ENCODE measurements around the gene CEP76. TPM values are rescaled to one million over a fixed set of nuclear protein-coding genes. Genes with fewer than 3 reads are reported as not detected.
"Not testable (repeated sequence)": the region's sequence is repeated elsewhere in the genome, so short reads cannot be mapped to it uniquely, and the experiment has no call there.

The CEP76 gene
- polyA plus RNA-seq, 12 donors: 5.1 to 9.9 (median 6.1) TPM; not detected in 1

GRCh38 chr18:12645254-12645653, 57.3 kb downstream of the CEP76 start:
- DNase-seq: no peak

GRCh38 chr18:12643756-12644155, 58.8 kb downstream of the CEP76 start:
- DNase-seq: not testable (repeated sequence)

GRCh38 chr18:12640881-12641200, 61.7 kb downstream of the CEP76 start:
- no peak for DNase-seq

- no peak for DNase-seq
These were observed 62.3 kb downstream of the CEP76 start for GRCh38 chr18:12639990-12640880.

GRCh38 chr18:12638644-12639124, 63.8 kb downstream of the CEP76 start:
- no peak for DNase-seq

- no peak for DNase-seq
These were observed 64.5 kb downstream of the CEP76 start for GRCh38 chr18:12637901-12638643.

GRCh38 chr18:12637393-12637792, 65.1 kb downstream of the CEP76 start:
- DNase-seq: no peak

GRCh38 chr18:12631831-12632477, 70.6 kb downstream of the CEP76 start:
- no peak for DNase-seq

- no peak for DNase-seq
These were observed 72.4 kb downstream of the CEP76 start for GRCh38 chr18:12630136-12630535.

- DNase-seq: no peak
These were observed 73.5 kb downstream of the CEP76 start for GRCh38 chr18:12628706-12629702.

GRCh38 chr18:12627199-12627598, 75.3 kb downstream of the CEP76 start:
- not testable (repeated sequence) for DNase-seq

GRCh38 chr18:12625241-12625640, 77.3 kb downstream of the CEP76 start:
- no peak for DNase-seq

Other genes starting within 250 kb of the CEP76 start
- 10 to 100 TPM in 11 of 12 donors, not detected in 1; 11.5 to 15.7 (median 13.6) TPM for gene SPIRE1, start 44.6 kb downstream of the CEP76 start, polyA plus RNA-seq (ENCODE audit: insufficient read length in 12 of 12)
- 10 to 100 TPM in 11 of 12 donors, not detected in 1; 41.9 to 74.3 (median 51.0) TPM for gene PSMG2, start 319 bp upstream of the CEP76 start, polyA plus RNA-seq (ENCODE audit: insufficient read length in 12 of 12)
- 10 to 100 TPM in 11 of 12 donors, not detected in 1; 19.3 to 59.2 (median 31.7) TPM for gene PTPN2, start 181.5 kb upstream of the CEP76 start, polyA plus RNA-seq (ENCODE audit: insufficient read length in 12 of 12)
- 10 to 100 TPM in 11 of 12 donors, not detected in 1; 15.1 to 34.1 (median 27.9) TPM for gene SEH1L, start 245.3 kb upstream of the CEP76 start, polyA plus RNA-seq (ENCODE audit: insufficient read length in 12 of 12)